HG03159 (cell line): Measurements from ENCODE around the gene RBKS.
"Not testable (repeated sequence)": the region's sequence is repeated elsewhere in the genome, so short reads cannot be mapped to it uniquely, and the experiment has no call there.

Source experiments
- ATAC-seq: cut with Tn5 transposase; IDR thresholded peaks from one replicate; pipeline ENCODE4 v1.9.1; 2021; ENCODE audit warnings: mild to moderate bottlenecking, moderate library complexity; ENCODE audit not compliant: unreplicated experiment

Gene RBKS

DNA sequence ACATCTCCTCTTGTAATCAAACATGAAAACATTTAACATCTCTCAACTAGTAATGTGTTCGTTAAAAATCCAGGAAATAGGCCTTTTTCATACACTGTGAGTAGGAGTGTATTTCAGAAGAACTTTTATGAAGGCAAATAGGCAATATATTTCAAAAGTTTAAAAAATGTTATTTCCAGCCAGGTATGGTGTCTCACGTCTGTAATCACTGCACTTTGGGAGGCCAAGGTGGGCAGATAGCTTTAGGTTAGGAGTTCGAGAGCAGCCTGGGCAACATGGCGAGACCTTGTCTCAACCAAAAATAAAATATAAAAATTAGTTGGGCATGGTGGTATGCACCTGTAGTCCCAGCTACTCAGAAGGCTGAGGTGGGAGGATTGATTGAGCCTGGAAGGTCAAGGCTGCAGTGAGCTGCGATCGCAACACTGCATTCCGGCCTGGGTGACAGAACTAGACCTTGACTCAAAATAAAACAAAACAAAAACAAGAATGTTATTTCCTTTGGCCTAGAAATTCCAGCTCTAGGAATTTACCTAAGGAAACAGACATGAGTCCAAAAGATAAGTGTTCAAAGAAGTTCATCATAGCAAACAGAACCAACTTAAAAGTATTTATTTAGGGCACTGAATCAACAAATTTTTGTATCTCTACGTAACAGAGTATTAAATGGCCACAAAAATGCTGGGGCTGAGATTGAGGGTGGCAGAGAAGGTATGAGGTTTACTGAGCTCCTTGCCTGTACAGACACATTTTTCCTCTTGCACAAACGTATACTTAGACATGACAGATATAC is 14.9 kb downstream of the RBKS start:
- ATAC-seq, result no peak

DNA sequence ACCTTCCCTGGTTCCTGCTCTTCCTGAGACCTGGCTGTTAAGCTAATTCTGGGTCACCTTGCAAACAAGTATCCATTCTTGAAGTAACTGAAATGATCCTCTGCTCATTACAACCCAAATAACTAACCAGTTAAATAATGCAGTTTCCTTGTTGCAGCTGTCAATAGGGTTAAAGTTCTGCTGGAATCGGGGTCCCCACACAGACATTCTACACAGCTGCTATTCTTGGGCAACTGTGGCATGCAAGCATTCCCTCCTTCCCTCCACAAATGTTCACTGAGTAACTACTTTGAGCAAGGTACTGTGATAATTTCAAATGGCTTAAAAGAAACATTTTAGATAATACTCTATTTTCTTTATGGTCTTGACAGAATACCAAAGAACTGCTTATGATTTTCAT is 17.1 kb downstream of the RBKS start:
- ATAC-seq, result no peak

DNA sequence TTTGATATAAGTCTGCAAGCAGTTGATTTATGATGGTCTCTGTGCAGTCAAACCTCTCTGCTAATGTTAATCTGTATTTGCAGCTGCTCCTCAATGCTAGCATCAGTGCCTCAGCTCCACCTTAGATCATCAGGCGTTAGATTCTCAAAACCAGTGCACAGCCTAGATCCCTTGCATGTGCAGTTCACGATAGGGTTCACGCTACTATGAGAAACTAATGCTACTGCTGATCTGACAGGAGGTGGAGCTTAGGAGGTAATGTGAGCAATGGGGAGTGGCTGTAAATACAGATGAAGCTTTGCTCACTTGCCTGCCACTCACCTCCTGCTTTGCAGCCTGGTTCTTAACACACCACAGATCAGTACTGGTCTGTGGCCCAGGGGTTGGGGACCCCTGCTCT is 18.4 kb downstream of the RBKS start:
- ATAC-seq, result no peak

DNA sequence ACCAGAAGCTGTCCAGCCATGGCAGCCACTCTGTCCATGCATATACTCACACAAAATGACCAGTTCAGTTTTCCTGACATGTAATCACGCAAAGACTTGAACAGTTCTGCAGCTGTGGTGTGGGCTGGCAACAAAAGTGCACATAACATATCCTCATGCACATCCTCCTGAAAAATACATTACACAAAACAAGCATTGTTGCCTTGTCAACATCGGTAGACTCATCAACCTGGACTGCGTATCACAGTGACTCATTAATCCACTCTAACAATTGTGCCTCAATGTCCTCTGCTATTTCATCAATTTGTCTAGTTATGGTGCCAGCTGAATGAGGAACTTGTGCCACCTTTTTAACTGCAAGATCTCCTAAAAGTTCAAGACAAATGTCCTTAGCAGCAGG is 19.5 kb downstream of the RBKS start:
- ATAC-seq, result no peak

DNA sequence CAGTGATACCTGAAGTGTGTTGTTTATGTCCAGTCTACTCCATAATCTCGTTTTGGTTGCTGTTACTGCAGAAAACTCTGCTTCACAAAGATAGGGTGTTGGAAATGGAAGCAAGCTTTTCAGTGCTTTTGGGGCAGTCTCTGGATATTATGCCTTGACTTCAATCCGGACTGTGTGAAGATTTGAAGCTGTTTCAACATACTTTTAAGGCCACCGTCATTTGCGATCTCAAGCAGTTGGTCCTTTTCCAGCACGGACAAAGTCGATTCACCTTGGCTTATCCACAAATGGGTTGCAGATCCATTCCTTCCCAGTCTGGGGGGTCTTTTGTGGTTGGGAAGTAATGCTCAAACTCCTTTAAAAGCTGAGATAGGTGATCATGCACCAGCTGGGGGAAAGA is 20.4 kb downstream of the RBKS start:
- ATAC-seq, result no peak

DNA sequence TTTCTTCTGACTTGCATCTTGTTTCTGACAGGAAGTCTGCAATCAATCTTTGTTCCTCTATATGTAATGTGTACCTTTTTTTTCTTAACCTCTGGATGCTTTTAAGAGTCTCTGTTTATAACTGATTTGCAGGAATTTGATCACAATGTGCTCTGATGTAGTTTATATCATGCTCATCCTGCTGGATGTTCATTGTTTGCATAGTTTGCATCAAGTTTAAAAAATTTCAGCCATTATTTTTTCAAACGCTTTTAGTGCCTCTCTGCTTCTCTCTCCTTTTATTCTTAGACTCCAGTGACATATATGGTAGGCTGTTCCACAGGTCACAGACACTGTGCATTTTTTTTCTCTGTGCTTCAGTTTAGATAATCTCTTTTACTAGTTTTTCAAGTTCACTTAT is 23.9 kb downstream of the RBKS start:
- no peak for ATAC-seq

DNA sequence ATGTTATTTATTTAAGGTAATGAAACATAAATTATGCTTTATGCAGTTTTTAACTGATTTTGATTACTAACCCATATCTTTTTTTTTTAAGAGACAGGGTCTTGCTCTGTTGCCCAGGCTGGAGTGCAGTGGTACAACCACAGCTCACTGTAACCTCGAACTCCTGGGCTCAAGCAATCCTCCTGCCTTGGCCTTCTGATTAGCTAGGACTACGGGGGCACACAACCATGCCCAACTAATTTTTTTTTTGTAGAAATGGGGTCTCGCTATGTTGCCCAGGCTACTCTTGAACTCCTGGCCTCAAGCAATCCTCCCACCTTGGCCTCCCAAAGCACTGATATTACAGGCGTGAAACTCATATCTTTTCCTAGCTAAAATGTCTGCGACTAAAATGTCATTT is 26.2 kb downstream of the RBKS start:
- not testable (repeated sequence) for ATAC-seq

DNA sequence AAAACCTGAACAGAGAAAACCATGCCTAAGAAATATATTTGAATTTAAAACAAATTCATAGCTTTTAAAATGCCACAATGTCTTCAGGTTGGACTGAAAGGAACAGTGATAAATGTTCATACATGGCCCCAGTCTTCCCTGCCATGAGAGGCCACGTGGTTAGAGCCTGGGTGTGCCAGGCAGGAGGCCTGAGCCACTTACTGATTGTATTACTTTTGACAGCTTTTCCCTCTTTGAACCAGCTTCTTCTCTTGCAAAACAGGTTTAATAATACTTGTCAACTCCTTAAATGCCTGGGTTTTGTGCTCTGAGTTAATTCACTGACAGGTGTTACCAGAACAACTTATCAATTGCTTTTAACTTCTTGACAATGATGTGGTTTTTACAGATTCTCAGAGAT is 27.0 kb downstream of the RBKS start:
- no peak for ATAC-seq

DNA sequence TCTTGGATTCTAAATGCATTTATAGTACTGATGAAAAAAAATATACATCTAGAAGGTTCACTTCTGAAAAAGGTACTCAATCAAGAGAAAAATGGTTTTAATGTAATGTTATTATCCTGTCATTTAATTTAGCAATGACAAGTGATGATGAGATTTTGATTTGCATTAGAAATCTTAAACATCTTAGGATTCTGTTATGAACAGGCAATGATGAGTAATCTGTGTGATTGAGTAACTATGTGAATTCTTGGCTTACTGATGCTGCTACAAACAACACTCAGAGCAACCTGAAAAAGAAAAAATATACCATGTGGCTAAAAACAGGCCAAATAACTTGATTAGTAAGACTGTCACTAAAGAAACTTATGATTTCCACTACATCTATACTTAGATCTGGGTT is 30.1 kb downstream of the RBKS start:
- ATAC-seq, result no peak

DNA sequence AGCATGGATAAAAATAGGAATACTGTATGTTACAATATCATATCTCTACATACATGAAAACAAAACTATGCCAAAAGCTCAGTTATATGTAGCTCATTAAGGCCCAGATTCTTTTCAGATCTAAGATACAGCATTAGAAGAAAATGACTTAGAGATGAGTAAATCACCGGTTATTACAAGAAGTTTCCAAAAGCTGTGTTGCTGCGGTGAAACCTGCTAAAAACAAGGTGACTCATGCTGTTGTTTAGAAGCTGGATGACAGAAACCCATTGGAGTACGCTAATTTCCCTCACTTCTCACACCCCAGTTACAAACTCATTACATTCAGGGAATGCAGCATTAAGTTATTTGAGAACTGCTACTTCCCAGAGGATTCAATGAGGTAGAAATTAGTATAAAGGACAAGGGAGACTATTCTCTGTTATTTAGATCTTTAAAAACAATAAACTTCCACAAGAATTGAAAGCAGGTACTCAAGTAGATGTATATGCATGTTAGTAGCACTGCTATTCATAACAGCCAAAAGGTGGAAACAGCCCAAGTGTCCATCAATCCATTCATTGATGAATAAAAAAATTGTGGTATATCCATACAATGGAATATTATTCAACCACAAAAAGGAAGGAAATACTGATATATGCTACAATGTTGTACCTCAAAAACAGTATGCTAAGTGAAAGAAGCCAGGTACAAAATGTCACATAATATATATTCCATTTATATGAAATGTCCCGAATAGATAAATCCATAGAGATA is 32.6 kb downstream of the RBKS start:
- no peak for ATAC-seq

DNA sequence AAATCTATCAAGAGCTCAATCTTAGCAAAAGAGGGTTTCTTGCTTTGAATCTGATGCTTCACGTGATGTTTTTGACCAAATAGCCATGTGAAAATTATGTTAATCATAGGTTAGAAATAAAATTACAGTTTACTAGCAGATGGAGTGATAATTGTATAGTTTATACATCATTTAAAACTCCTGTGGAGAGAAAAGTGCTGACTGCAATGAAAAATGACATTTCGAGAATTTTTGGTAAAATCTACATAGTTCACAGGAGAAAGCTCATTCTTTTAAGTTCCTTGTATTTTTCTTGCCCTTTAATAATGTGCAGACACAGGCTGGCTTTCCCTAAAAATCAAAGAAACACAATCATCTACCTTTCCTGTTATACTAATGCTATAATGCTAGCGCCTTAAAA is 33.2 kb downstream of the RBKS start:
- no peak for ATAC-seq

DNA sequence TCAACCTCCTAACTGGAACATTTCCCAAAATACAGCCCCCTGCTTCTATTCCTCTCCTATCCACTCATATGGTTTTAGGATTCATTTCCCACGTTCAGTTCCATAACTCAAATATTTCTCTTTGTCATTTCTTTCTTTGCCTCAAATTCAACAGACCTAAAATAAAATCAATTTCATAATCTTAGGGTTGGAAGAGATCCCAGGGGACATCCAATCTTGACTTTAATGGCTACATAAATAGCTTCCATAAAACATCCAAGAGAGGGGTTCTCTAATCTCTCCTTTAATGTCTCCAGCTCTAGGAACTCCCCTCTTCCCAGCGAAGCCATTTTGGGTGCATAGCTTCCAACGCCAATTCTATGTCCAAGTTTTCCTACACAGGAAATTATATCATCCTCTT is 33.8 kb downstream of the RBKS start:
- ATAC-seq, result no peak

DNA sequence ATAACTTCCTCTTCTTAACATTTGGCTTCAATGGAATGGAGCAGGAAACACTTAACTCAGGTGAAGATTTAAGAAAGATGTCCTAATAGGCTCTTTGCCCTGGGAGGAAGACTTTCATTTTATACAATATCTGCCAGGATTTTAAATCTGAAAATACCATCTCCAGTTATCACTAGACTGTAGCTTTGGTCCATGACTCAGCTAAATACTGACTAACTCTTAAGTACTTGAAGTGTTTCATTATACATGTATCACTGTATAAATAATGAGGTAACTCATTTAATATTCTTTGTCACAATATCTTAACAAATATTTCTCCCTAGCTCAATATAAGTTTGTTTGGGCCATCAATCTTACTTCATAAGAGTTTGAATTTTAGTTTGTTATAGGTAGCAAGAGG is 34.7 kb downstream of the RBKS start:
- no peak for ATAC-seq

DNA sequence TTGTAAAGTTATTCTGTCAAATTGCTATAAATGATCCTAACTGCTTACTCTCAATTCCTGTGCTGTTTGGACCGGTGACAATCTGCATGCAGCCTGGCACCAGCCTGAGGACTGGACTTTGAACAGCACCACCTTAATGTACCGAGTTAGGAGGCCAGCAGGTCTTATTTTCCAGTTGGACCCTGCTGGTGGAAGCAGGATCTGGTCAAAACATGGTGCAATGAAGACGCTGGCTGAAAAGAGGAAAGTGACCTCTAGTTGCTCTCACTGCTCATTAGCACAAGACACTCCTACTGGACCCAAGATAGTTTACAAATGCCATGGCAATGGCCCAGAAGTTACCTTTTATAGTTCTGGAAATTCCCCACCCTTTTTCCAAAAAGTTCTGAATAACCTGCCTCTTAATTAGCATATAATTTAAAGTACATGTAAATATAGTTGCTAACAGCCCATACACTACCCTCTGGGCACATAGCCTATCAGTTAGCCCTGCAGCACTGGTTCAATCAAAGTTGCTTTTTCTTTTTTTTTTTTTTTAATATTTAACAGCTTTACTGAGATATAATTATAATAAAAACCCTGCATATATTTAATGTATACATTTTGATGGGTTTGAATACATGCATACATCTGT is 35.8 kb downstream of the RBKS start:
- no peak for ATAC-seq

DNA sequence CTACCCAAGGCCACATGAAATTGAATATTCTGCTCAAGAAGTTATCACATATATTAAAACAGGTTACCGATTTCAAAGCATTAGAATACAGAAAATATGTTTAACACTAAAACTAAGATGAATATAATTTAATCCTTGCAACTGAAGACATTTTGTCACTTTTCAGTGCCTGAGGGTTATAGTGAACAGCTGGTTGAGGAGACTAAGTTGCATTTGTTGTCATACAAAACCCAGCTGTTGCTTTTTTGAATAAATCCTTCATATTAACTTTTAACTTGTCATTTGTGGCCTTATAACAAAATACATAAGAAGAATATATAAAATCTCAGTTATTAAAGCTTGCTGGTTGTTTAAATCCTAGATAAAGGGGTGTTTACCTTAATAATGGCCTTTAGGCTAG is 37.5 kb downstream of the RBKS start:
- ATAC-seq, result no peak

DNA sequence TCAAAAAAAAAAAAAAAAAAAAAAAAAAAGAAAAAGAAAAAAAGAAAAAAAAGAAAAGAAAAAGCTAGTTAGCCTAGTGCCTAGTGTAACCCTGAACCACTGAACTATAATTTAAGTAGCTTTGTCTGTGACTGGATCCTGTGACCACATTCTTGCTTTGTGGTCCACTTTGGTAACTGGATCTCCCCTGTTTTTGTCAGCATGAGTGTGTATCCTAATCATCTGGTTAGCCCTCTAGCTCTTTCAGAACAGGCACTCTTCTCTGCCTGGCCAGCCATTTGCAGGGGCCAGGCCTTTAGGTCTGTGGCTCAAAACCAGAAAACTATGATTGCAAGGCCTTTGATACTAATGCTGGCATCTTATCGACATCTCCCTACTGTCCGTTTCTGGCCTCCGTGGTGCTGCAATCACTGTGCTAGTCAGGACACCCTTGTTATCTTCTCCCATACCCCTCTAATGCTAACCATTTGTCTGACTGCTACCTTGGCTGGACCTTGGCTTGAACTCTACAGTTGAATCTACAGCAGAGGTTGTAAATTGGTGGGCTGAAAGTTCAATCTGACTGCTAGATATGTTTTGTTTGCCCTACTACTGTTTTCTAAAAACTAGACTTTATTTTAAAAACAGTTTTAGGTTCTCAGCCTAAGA is 40.5 kb downstream of the RBKS start:
- ATAC-seq, result no peak

DNA sequence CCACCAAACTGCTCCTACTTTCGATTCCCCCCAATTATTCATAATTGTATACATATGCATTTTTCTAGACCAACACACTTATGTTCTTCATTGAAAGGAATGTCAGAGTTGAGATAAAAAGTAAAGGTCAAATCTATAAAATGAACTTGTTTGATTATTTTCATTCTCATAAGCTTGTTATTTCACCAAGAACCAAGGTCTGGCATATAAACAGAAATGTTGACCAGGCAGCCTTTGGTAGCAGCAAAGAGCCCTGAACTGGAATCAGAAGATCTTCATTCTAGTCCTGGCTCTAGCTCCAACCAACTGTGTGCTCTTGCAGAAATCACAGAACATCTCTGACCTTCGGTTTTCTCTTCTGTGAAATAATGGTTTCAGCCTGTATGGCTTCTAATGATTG is 42.9 kb downstream of the RBKS start:
- no peak for ATAC-seq

DNA sequence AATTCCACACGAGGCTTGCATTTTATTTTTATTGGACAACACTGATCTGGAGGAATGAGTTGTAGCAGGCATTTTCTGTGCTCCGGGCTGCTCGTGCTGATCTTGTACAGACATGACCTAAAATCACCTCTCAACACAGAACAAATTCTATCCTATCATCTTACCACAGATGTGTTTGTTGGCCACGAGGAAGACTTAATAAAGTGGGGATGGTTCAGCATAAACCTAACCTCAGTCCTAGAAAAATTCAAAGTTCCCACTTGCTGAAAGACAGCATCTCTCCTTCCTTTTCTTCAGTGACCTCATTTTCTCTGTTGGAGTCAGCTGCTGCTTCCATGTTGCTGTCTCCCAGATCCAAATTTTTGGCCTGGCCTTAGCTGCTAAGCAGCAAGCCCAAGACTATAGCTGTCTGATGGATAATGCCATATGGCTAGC is 45.3 kb downstream of the RBKS start:
- no peak for ATAC-seq

DNA sequence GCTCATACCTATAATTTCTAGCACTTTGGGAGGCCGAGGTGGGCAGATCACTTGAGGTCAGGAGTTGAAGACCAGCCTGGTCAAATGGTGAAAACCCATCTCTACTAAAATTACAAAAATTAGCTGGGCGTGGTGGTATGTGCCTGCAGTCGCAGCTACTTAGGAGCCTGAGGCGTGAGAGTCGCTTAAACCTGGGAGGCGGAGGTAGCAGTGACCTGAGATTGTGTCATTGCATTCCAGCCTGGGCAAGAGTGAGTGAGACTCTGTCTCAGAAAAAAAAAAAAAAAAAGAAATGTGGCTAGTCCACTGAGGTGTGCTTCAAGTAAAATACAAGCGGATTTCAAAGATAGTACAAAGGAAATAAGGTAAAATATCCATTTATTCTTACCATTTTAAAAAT is 46.2 kb downstream of the RBKS start:
- ATAC-seq, result no peak

DNA sequence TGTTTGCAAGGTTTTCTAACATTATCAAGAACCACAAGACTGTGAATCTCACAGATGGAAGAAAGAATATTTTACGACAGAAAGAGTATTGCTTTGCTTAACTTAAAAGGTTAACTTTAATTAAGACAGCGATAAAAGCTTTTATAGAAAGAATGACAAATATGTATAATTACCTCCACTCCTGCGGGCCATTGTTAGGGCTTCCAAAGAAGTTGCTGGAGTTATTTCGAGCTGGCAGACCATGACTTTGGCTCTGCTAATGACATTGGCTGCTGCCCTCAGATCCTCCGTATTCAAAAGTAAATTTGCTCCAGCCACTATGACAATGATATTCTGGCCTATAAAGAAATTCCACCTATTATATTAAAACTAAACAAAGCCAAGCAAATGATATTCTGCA is 47.3 kb downstream of the RBKS start:
- ATAC-seq, result no peak

DNA sequence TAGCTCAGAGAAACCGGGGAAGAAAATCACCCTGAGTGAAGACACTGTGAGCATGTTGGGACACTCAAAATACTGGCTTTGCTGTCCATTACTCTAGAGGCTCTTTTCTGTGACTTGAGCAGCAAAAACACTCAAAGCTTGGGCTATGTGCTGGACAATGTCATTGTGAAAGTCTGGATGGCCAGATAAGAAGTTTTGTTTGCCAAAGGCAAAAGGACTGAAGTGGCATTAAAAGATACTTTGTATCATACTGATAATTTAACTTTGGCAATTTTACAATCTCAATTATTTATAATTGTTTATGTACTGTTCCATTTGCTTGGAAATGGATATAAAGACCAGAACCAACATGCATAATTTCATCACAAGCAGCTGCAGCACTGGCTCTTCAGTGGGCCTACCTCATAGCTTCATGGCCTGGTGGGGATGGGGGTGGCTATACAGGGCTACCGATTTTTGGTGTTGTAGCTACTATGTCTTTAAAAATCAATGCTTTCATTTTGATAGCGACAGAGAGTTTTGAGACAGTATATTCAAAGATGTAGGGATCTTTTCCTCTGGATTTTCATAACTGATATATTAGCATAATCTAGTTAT is 51.1 kb downstream of the RBKS start:
- ATAC-seq, result no peak
